HG02759 (cell line): ENCODE measurements around the gene DTNBP1.
A peak's percentile ranks its signal among the peaks of the same experiment; 100 is the strongest.
"Not testable (repeated sequence)": the region's sequence is repeated elsewhere in the genome, so short reads cannot be mapped to it uniquely, and the experiment has no call there.

Source experiments
- ATAC-seq: cut with Tn5 transposase; IDR thresholded peaks from one replicate; pipeline ENCODE4 v1.9.1; 2021; ENCODE audit warnings: mild to moderate bottlenecking, moderate library complexity; ENCODE audit not compliant: unreplicated experiment

DTNBP1 gene

DNA sequence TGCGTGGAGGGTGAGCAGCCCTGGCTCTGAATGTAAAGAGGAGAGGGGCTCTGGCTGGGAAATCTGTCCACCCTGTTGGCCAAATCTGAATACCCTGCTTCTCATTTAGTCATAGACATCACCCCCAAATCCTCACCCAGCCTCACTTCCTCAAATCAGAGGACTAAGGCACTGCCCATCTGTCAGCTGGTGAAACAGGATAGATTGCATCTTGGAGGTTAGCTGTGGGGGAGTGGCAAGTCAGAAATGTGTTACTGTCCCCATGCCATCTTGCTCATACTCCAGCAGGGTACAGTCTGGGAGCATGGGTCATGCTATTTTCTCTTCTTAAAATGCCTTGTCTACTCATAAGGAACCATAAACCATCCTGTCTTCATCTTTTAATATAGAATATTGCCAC, 9.5 kb upstream of the DTNBP1 start:
- ATAC-seq: no peak

DNA sequence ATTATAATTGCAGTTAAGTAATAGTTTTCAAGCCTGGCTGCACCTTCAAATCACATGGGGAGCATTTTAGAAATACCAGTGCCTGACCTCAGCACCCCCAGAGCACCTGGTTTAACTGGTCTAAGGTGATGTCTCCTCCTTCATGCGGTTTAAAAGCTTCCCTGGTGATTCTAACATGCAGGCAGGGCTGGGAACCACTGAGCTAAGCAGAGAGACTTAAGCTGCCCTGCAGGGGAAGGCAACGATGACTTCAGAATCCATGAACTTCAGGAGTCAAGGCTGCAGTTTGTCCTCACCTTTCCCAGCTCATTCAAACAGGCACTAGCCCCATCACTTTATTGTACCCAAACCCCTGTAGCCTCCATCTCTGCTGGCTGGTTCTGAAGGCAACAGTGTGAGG, 6.1 kb upstream of the DTNBP1 start:
- no peak for ATAC-seq

DNA sequence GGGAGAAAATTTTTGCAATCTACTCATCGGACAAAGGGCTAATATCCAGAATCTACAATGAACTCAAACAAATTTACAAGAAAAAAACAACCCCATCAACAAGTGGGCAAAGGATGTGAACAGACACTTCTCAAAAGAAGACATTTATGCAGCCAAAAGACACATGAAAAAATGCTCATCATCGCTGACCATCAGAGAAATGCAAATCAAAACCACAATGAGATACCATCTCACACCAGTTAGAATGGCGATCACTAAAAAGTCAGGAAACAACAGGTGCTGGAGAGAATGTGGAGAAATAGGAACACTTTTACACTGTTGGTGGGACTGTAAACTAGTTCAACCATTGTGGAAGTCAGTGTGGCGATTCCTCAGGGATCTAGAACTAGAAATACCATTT, 4.1 kb upstream of the DTNBP1 start:
- ATAC-seq: not testable (repeated sequence)

DNA sequence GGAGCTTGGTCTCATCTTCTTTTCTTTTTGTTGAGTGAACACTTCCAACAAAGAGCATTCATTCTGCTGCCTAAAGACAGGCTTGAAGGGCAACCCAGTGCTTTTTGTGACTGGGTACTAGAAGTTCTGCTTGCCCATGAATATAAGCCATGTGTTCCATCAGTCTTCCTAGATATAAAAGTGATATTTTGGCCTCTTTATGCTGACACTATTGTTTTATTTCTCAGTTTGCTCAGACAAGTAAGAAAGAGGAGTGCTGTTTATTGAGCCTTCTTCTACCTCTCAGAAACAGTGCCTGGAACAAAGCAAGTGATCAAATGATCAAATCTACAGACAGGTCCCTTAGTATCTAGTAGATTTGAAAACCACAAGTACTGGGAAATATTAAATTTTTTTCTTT, 2.4 kb upstream of the DTNBP1 start:
- no peak for ATAC-seq

DNA sequence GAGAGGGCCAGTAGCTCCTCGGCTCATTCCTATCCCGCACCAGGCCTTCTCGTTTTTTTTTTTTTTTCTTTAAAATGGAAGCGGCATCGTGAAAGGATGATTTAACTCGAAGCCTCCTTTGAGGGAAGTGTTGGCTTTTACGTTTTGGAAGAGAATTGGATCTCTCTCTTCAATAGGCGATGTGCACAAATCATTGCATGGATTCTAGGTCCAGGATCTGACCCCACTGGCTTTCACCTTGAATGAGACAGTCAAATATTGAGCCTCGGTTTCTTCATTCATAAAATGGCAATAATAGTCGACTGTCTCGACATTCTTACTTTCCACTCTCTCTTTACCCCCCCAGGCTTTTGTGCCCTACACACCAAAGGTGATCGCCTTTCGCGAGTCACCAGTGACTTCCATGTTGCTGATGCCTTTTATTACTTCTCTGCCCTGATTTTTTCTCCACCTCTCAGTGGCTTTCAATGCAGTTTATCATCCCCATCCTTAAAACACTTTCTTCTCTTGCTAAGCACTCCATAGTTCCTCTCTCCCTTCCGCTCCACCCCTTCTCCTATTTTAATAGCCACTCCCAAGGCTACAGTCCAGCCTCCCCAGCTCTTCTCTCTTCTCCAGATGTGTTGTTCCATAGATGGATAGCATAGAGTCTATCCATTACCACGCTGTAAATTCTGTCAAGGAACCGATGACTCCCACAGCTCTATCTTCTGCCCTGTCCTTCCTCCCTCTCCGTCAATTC, 473 bp upstream of the DTNBP1 start:
- no peak for ATAC-seq

DNA sequence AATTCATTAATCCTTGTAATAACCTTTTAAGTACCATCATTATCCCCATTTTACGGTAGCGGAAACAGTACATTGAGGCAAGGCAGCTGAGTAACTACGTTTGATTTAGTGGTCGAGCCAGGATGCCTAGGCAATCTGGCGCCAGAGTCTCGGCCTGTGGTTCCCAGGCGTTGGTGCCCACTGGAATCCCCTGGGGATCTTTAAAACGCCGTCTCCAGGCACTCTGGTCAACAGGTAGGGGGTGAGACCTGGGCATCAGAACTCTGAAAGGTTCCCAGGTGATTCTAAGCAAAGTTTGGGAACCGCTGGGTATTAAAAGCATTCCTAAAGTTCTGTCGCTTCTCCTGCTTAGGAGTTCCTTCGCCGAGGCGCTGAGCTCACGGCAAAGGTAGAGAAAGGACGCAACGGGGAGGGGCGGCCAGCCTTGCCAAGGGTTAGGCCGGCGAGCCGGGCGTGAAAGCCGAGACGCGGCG, 939 bp downstream of the DTNBP1 start:
- no peak for ATAC-seq

DNA sequence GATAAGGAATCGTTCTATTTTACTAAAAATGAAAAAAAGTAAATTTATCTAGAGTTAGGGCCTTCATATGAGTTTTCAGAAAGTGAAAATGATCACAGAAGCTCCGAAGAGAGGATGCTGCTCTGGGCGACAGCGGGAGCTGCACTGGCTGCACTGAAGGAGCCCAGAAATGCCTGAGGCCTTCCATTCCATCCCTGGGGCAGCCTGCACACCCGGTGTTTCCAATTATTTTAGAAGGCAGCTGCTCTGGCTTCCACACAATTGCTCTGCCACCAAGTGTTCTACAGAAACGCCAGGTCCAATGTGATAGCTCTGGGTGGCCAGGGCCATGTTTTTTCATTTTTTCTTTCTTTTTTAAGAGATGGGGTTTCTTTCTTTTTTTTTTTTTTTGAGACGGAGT, 3.6 kb downstream of the DTNBP1 start:
- no peak for ATAC-seq

DNA sequence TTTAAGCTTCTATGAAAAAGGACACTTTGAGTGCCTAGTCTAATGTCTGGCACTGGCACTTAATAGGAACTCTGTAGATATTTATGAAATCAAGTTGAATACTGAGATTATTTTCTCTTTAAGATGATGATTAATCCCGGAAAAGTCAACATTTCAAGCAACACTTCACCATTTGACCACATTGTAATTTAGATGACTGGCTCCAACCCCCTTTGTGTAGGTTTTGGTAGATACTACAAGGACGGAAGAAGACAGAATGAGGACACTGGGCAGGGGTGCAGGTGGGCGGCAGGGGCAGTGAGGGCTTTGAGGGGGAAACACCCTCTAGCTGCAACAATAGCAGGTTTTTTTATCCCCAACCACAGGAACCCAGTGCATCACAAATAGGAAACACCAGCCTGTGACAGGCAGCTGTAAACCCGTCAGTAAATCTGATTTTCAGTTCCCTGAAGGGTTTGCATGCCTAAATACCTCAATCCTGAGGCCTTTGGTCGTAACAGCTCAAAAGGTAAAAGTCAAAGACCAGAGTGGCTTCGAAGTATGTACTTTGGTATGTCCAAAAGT, 4.6 kb downstream of the DTNBP1 start:
- ATAC-seq: peak; percentile 22

DNA sequence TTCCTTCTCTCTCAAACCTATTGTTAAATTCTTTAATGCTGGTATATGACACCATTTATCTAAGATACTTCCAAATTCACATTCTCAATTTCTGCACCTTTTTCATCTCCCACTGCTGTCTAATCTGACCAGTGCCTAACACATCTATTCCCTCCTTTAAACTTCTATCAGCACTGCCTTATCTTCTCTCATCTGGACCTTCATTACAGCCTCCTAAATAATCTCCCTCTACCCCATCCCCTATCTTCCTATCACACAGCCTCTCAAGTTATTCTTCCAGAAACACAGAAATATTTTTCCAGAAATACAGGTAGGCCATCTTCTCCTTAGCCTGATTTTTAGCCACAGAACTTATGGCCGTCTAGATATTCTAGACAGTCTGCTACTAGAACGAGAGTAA, 5.5 kb downstream of the DTNBP1 start:
- ATAC-seq: no peak

DNA sequence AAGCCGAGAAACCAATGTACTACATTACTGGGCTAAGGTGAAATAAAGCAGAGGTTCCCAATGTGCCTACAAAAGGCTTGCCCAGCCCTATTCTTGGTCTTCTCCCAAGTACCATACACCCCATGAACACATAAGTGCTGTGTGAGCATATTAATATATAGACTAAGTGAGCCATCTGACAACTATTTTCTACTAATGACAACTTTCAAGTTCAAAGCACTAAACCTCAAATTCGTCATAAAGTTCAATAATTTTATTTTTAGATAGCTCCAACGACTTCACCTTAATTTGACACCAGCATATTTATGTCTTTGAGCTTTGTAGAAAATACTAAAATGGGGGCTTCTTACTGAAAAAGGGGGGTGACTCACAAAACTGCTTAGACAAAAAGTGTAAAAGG, 6.7 kb downstream of the DTNBP1 start:
- no peak for ATAC-seq

DNA sequence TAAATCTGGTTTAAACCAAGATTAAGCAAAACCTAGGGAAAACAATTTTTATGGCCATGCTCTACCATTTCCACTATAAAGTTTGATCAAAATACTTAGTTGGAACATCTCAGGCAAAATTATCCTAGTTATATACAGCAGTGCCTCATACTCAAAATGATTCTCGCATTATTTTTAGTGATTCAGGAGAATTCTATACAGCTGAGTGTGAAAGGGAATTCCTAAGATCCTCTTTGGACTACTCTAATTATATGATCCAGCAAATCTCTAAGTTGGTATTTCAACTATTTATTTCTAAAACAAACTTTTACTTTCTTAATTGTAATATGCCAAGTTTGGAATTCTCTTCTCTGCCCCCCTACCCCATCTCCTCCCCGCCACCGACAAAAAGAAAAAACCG, 8.6 kb downstream of the DTNBP1 start:
- ATAC-seq: no peak

DNA sequence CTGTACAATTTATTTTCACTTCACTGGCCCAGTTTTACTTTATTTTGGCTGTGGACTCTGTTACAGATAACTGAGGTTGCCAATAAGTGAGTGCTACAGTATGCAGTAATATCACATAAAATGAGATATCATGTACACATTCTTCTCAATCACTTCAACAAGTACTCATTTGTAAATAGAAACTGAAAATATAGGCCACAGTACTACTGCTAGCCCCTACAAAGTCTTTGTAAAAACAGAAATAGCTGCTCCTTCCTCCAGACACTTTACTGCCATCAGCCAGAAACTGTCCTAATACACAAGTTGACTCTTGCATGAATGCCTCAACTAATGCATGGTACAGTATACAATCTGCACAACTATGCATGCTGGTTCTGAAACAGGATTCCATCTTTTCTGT, 9.2 kb downstream of the DTNBP1 start:
- peak; percentile 51 for ATAC-seq

DNA sequence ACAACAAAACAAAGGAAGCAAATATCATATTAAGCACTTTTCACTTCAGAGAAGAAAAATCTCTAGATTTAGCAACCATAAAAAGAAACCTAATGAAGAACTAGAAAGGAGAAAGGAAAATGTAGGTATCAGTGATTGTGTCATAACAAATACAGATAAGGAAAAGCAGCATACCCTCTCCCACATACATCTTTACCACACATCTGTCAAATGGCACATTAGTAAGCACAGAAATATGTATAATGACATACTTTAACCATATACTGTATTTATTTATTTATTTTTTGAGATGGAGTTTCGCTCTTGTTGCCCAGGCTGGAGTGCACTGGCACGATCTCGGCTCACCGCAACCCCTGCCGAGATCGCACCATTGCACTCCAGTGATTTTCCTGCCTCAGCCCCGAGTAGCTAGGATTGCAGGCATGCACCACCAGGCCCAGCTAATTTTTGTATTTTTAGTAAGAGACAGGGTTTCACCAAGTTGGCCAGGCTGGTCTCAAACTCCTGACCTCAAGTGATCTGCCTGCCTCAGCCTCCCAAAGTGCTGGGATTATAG, 12.7 kb downstream of the DTNBP1 start:
- not testable (repeated sequence) for ATAC-seq

DNA sequence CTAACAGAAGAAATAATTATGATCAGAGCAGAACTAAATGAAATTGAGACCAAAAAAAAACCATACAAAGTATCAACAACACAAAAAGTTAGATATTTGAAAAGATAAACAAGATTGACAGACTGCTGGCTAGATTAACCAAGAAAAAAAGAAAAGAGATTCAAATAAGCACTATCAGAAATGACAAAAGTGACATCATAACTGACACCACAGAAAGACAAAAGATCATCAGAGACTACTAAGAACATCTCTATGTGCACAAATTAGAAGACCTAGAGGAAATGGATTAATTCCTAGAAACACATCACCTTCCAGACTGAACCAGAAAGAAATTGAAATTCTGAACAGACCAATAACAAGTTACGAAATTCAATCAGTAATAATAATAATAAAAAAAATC, 17.9 kb downstream of the DTNBP1 start:
- no peak for ATAC-seq

DNA sequence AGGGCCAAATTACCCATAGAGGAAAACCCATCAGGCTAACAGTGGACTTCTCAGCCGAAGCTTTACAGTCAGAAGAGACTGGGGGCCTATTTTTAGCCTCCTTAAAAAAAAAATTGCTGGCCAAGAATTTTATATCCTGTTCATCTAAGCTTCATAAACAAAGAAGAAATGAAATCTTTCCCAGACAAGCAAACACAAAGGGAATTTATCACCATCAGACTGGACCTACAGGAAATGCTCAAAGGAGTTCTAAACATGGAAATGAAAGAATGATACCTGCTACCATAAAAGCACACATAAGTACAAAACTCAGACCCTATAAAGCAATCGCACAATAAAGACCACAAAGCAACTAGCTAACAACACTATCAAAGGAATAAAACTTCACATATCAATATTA, 19.3 kb downstream of the DTNBP1 start:
- no peak for ATAC-seq

DNA sequence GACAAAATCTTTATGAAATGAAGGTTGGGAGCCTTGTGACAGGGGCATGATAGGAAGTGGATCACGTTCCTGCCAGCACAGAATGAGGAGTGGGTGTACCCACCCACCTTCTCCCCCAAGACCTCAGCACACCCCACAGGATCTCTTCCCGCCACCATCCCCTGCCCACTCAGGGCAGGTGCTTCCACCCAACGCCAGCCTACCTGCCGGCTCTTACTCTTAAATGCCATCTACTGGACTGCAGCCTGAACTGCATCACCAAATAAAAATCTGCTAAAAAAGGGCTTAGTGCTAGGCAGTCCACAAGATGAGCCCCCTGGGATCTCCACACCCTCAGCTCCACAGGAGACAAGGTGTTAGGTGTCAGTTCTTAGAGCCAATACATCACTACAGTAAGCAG, 20.6 kb downstream of the DTNBP1 start:
- ATAC-seq: no peak

DNA sequence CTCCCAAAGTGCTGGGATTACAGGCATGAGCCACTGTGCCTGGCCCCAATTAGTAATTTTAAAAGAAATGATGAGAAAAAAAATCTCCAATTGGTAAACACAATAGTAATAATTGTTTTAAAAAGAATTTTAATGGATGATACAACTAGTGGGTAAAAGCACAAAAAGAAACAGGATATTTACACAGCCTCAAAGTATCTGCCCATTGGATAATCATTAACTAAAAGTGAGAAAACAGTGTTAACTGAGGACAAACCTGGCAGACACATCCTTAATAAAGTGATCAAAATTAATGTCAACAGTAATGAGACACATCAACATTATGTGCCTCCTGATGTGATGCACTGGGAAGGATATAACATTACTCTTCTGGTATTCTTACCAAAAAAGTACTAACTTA, 24.5 kb downstream of the DTNBP1 start:
- ATAC-seq: no peak

DNA sequence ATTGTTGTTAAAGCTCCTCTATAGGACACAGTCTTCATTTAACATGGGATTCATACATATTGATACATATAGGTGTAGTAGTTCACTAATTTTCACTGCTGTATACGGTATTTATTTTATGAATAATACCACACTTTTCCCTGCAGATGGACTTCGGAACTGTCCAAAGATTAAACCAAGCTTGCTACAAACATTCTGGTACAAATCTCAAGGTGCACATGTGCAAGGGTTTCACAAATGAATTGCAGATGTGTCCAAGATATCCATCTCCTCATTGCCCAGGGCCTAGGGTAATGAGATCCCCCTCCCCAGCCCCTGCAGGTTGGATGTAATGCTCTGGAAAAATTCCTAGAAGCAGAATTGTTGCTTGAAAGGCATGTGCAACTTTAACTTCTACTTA, 31.4 kb downstream of the DTNBP1 start:
- no peak for ATAC-seq

DNA sequence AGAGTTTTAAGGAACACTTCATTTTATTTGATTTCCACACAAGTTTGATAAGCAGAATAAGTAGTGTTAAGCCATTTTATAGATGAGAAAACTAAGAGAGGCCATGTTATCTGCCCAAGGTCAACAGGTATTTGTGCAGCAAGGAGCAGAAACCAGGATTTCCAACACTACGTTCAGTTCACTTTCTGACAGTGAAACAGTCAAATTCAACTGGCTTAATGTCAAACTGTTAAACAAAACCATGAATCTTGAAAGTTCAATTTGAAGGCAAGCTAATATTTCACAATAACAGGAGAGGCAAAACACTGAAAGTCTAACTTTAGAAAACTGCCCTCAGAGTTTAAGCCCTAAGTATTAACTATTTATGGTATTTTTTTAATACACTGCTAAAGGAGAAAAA, 32.6 kb downstream of the DTNBP1 start:
- no peak for ATAC-seq

DNA sequence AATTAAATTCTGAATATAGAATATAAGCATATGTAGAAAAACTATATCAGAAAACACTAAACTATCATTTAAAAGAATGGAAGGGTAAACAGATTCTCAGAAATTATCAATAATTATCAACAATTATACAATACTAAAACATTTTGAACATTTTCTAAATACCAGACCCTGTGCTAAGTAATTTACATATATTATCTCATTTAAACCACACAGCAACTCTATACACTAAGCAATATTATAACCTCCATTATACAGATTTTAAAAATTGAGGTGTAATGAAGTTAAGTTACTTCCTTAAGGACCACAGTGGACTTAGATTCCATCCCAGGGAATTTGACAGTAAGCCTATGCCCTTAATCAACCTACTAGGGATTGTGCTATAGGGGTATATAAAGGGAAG, 33.3 kb downstream of the DTNBP1 start:
- ATAC-seq: no peak

DNA sequence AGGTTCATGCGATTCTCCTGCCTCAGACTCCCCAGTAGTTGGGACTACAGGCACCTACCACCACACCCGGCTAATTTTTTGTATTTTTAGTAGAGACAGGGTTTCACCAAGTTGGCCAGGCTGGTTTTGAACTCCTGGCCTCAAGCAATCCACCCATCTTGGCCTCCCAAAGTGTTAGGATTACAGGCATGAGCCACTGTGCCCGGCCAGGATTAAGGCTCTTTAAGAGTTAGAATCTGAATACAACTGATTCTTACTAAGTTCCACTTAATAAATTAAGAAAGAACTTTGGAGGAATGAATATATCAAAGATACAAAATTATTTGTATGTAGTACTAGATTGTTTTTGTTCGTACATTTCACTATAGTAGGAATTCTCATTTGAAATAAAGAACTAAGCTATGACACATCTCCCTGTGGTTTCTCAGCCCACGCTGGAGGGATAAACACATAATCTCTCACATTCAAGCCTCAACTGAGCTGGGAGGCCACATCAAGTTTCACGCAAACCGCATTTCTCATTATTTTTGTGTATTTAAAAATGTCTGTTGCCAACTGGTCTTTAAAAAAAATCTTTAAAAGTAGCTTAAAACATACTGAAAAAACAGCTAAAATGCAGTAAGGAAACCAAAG, 34.2 kb downstream of the DTNBP1 start:
- no peak for ATAC-seq

DNA sequence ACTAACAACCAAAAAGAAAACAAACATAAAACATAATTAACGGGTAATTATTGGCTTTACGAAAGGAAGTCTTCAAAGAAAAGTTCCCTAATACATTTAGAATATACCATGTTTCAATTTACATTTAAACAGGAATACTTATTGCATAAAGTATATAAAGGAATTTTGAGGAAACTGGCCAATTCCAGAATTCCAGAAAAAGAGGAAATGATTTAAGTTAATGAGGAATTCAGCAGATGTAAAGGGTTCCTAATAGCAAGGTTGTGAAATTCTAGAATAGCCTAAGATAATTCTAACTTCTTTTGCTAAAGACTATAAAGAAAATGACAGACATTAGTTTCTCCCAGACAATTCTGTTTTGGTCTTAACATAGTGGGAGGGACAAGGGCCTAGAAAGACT, 35.0 kb downstream of the DTNBP1 start:
- no peak for ATAC-seq
